Subcutaneous adipose tissue (tissue), 4 donors: ENCODE results near the gene SLC12A8. TPM values are rescaled to one million over a fixed set of nuclear protein-coding genes. Genes with fewer than 3 reads are reported as not detected.

Experiments
- total RNA-seq, 4 donors: library from RNA; depleted of rRNA; stranded (reverse); fragments of >200 nt; gene quantifications; one replicate each; pipeline ENCODE4 v1.1.0, GENCODE V29; 2016
- TF ChIP-seq, protein P1 (sequence below): fragments of 450-650 bp; IDR thresholded peaks from one replicate; pipeline ENCODE4 v1.5.1; 2016; ENCODE audit warnings: low read depth, mild to moderate bottlenecking, control low read depth, antibody characterized with exemption, moderate library complexity

Gene SLC12A8
- total RNA-seq, 4 donors from 2014 or later: 0.66 to 1.0 TPM; not detected in 2

GRCh38 chr3:125110016-125110875 lies 102.3 kb downstream of the SLC12A8 start:
- TF ChIP-seq, protein P1, sequence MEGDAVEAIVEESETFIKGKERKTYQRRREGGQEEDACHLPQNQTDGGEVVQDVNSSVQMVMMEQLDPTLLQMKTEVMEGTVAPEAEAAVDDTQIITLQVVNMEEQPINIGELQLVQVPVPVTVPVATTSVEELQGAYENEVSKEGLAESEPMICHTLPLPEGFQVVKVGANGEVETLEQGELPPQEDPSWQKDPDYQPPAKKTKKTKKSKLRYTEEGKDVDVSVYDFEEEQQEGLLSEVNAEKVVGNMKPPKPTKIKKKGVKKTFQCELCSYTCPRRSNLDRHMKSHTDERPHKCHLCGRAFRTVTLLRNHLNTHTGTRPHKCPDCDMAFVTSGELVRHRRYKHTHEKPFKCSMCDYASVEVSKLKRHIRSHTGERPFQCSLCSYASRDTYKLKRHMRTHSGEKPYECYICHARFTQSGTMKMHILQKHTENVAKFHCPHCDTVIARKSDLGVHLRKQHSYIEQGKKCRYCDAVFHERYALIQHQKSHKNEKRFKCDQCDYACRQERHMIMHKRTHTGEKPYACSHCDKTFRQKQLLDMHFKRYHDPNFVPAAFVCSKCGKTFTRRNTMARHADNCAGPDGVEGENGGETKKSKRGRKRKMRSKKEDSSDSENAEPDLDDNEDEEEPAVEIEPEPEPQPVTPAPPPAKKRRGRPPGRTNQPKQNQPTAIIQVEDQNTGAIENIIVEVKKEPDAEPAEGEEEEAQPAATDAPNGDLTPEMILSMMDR: no peak

DNA sequence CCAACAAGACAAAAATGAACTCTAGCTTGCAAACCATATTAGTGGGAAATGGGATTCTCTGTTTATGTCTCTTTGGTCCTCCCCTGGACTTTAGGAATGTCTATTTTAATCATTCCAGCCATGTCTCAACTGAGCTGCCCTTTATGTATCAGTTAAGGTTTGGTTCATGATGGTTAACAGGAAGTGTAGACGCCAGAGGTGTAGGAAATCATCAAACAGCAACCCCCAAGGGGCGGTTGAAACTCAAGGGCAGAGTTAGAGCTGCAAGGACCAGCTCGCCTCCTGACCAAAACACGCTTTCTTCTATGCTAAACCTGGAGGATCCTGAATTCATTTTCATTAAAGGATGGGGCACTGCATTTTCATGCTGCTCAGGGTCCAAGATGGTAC lies 103.0 kb downstream of the SLC12A8 start:
- TF ChIP-seq, protein P1: no peak

DNA sequence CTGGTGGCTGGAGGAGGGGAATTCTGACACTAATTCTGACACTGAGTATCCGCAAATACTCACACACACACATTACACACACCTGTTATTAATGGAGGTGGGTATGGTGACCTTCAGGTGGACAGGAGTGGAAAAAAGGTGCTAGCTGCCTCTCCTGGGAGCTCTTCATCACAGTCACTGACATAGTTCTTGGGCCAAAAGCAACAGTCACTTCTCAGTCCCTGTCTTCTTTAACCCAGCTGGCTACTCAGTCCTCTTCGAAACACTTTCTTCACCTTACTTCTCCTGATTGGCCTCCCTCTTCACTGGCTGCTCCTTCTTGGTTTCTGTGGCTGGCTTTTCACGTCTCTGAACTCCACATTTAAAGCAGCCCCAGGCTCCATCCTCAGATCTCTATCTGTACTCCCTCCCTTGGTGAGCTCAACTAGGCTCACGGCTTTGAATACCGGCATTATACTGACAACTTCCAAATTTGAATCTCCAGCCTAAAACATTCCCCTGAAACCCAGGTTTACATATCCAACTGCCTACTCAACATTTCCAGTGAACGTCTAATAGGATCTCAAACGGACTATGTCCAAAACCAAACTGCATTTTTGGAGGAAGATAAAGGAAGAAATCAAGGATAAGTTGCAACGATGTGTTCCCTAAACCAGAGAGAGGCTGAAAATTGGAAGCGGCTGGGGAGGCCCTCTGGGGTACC lies 103.6 kb downstream of the SLC12A8 start:
- TF ChIP-seq, protein P1: no peak

GRCh38 chr3:125107861-125108567 lies 104.5 kb downstream of the SLC12A8 start:
- TF ChIP-seq, protein P1: no peak

DNA sequence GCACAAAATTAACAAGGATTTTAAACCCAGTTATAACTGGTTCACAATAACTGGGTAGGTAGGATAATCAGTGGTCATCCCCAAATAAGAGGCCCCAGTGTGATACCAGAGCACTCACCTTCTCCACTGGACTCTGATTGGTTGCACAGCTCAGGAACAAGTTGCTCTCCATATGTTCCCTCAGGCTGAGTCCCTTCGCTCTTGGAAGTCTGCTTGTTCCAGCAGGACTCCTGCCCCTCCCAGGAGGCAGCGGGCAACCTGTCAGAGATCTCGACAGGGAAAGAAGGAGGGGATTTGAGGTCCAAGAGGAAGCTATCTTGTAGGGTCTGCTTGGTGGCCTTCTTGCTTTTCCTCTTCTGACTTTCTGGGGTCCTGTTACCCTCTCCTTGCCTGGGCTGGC lies 105.2 kb downstream of the SLC12A8 start:
- TF ChIP-seq, protein P1: no peak

GRCh38 chr3:125105116-125105515 lies 107.4 kb downstream of the SLC12A8 start:
- TF ChIP-seq, protein P1: no peak

GRCh38 chr3:125104639-125105038 lies 107.9 kb downstream of the SLC12A8 start:
- TF ChIP-seq, protein P1: no peak
